OCI-LY7 (cell line): ENCODE measurements around the gene TRIM22. TPM values are rescaled to one million over a fixed set of nuclear protein-coding genes. Genes with fewer than 3 reads are reported as not detected.

Experiments
- BruUV-seq: library from RNA; stranded (reverse); fragments of 400-500 nt; replicated peaks from 2 replicates; lab custom pipeline; 2021; lab: Mats Ljungman, UMichigan
- CTCF ChIA-PET: fragments of 300-600 bp; sonication (Branson Sonifier 250); formaldehyde crosslinking; loops from one replicate; lab custom pipeline; 2022; ENCODE audit warnings: antibody characterized with exemption; ENCODE audit not compliant: unreplicated experiment; lab: Charles Lee
- POLR2A ChIA-PET: fragments of 300-600 bp; sonication (Branson Sonifier 250); formaldehyde crosslinking; loops from one replicate; lab custom pipeline; 2022; ENCODE audit warnings: antibody characterized with exemption; lab: Charles Lee
- DNase-seq: peaks from one replicate; pipeline ENCODE4 v3.0.0-alpha.2; 2015; ENCODE audit warnings: low spot score
- H2AFZ ChIP-seq: fragments of 200-600 bp; sonication (generic), shearing (Covaris generic); 2 replicates; pipeline ENCODE4 v1.6.1; 2014; ENCODE audit warnings: mild to moderate bottlenecking, antibody characterized with exemption, low read length, moderate library complexity
- H3K27ac ChIP-seq: fragments of 200-600 bp; sonication (generic); 2 replicates; pipeline ENCODE4 v1.5.1; 2014; ENCODE audit warnings: mixed run types, low read depth, mild to moderate bottlenecking, moderate library complexity, low read length, inconsistent platforms; ENCODE audit not compliant: poor library complexity, severe bottlenecking
- H3K36me3 ChIP-seq: fragments of 200-600 bp; sonication (generic); 2 replicates; pipeline ENCODE4 v1.6.1; 2014; ENCODE audit warnings: mild to moderate bottlenecking, antibody characterized with exemption, low read length, moderate library complexity, mixed read lengths; ENCODE audit not compliant: insufficient read depth
- H3K4me1 ChIP-seq: fragments of 200-600 bp; sonication (generic); 2 replicates; pipeline ENCODE4 v1.5.1; 2014; ENCODE audit warnings: mild to moderate bottlenecking, low read length; ENCODE audit not compliant: insufficient read depth, poor library complexity, severe bottlenecking
- H3K4me2 ChIP-seq: fragments of 200-600 bp; sonication (generic); 2 replicates; pipeline ENCODE4 v1.6.1; 2014; ENCODE audit warnings: mild to moderate bottlenecking, low read length
- H3K4me3 ChIP-seq: fragments of 200-600 bp; sonication (generic); 2 replicates; pipeline ENCODE4 v1.5.1; 2014; ENCODE audit warnings: mild to moderate bottlenecking, low read depth, low read length; ENCODE audit not compliant: poor library complexity, severe bottlenecking
- H3K79me2 ChIP-seq: fragments of 200-600 bp; sonication (generic); 2 replicates; pipeline ENCODE4 v1.6.1; 2016; ENCODE audit warnings: low read depth, mild to moderate bottlenecking, low read length, moderate library complexity, mixed read lengths; ENCODE audit not compliant: insufficient read depth
- H3K9me2 ChIP-seq: fragments of 200-600 bp; sonication (generic); 2 replicates; pipeline ENCODE4 v1.6.1; 2016; ENCODE audit warnings: mild to moderate bottlenecking, low read length, mixed read lengths; ENCODE audit not compliant: insufficient read depth
- H3K9me3 ChIP-seq: fragments of 200-600 bp; sonication (generic); 2 replicates; pipeline ENCODE4 v1.6.1; 2014; ENCODE audit warnings: mild to moderate bottlenecking, mixed run types, low read length, mixed read lengths
- H4K20me1 ChIP-seq: fragments of 200-600 bp; sonication (generic); 2 replicates; pipeline ENCODE4 v1.6.1; 2014; ENCODE audit warnings: mild to moderate bottlenecking, antibody characterized with exemption, low read length, moderate library complexity, mixed read lengths; ENCODE audit not compliant: insufficient read depth
- CTCF ChIP-seq: fragments of 200-600 bp; sonication (generic); conservative IDR thresholded peaks from 2 replicates; pipeline ENCODE4 v1.5.1; 2014; ENCODE audit warnings: mild to moderate bottlenecking, antibody characterized with exemption, low read length, moderate library complexity, mixed read lengths
- EZH2phosphoT487 ChIP-seq: fragments of 200-600 bp; sonication (generic); IDR thresholded peaks from 2 replicates; pipeline ENCODE4 v1.6.1; 2018; ENCODE audit warnings: low read depth, borderline replicate concordance, mild to moderate bottlenecking, mixed run types, antibody characterized with exemption, low read length, moderate library complexity, mixed read lengths
- intact Hi-C: fragments of 100-400 bp; cut with micrococcal nuclease; formaldehyde crosslinking; loops from one replicate; pipeline ENCODE4 v1.10.0; 2022; ENCODE audit not compliant: unreplicated experiment
- total RNA-seq, 2 experiments: library from RNA; depleted of rRNA in 1 of 2; stranded (reverse); fragments of >200 nt in 1 of 2; shearing (Covaris generic) in 1 of 2; gene quantifications; 2 replicates each; pipeline ENCODE4 v1.2.3, GENCODE V29; 2014 to 2022

Gene TRIM22
- total RNA-seq, 2 experiments from 2014 or later: 28.5 to 41.6 TPM

GRCh38 chr11:5658318-5658717 is 31.3 kb upstream of the TRIM22 start:
- ChIA-PET POLR2A (no interaction called here), CTCF (no interaction called here)
- TF ChIP-seq CTCF (no peak), EZH2phosphoT487 (no peak)
- H3K4me3 ChIP-seq: no peak overlapping the region
- BruUV-seq: no TSS peak
- H3K9me2 ChIP-seq: no peaks in the 10 kb centered on the region
- DNase-seq: no peak
- H3K4me2 ChIP-seq: no peak overlapping the region
- H4K20me1 ChIP-seq: no peaks in the 10 kb centered on the region
- no peaks in the 10 kb centered on the region for H3K9me3 ChIP-seq
- intact Hi-C loops: no loop called here
- no peaks in the 10 kb centered on the region for H3K36me3 ChIP-seq
- H3K27ac ChIP-seq: no peak overlapping the region
- H3K79me2 ChIP-seq: no peaks in the 10 kb centered on the region
- no peaks in the 10 kb centered on the region for H3K4me1 ChIP-seq
- no peak overlapping the region for H2AFZ ChIP-seq

- no peak for TF ChIP-seq EZH2phosphoT487
- TF ChIP-seq CTCF: no peak
- ChIA-PET POLR2A (interaction anchor here (0.6 to 0.7 kb wide), 3 partner anchors 9 to 877 kb away, joined by 3 to 4 read pairs (median 4); no protein-coding TSS in a partner anchor), CTCF (no interaction called here)
- no peaks in the 10 kb centered on the region for H3K9me3 ChIP-seq
- no peaks in the 10 kb centered on the region for H3K4me1 ChIP-seq
- no peak overlapping the region for H2AFZ ChIP-seq
- no peak overlapping the region for H3K4me3 ChIP-seq
- no peak overlapping the region for H3K27ac ChIP-seq
- BruUV-seq: no TSS peak
- H3K79me2 ChIP-seq: no peaks in the 10 kb centered on the region
- no peak overlapping the region for H3K4me2 ChIP-seq
- intact Hi-C loops: no loop called here
- DNase-seq: no peak
- H3K9me2 ChIP-seq: no peaks in the 10 kb centered on the region
- H4K20me1 ChIP-seq: no peaks in the 10 kb centered on the region
- H3K36me3 ChIP-seq: peaks cover 11% of the 10 kb centered on the region; the same call in 1 of the 2 replicates
Measured at GRCh38 chr11:5663511-5663910, 26.1 kb upstream of the TRIM22 start.

- H3K27ac ChIP-seq: no peak overlapping the region
- H3K9me3 ChIP-seq: no peaks in the 10 kb centered on the region
- peaks cover 22% of the 10 kb centered on the region for H3K36me3 ChIP-seq
- intact Hi-C loops: no loop called here
- no peaks in the 10 kb centered on the region for H3K4me1 ChIP-seq
- H4K20me1 ChIP-seq: no peaks in the 10 kb centered on the region
- ChIA-PET CTCF (interaction anchor here (0.6 kb wide), 1 partner anchor 981 kb away, joined by 3 read pairs; no protein-coding TSS in a partner anchor), POLR2A (interaction anchor here (0.6 kb wide), 1 partner anchor 695 kb away, joined by 6 read pairs; no protein-coding TSS in a partner anchor)
- no peak overlapping the region for H2AFZ ChIP-seq
- no peaks in the 10 kb centered on the region for H3K9me2 ChIP-seq
- no peak overlapping the region for H3K4me2 ChIP-seq
- no peak overlapping the region for H3K4me3 ChIP-seq
- H3K79me2 ChIP-seq: no peaks in the 10 kb centered on the region
- TF ChIP-seq EZH2phosphoT487 (no peak), CTCF (no peak)
- DNase-seq: no peak
- no TSS peak for BruUV-seq
Measured at GRCh38 chr11:5665051-5665570, 24.5 kb upstream of the TRIM22 start.
